ENCODE results near the gene TMBIM4. TPM values are rescaled to one million over a fixed set of nuclear protein-coding genes. Genes with fewer than 3 reads are reported as not detected.

Gene TMBIM4
- total RNA-seq, 1 experiment from 2014 or later = 36.3 TPM

DNA sequence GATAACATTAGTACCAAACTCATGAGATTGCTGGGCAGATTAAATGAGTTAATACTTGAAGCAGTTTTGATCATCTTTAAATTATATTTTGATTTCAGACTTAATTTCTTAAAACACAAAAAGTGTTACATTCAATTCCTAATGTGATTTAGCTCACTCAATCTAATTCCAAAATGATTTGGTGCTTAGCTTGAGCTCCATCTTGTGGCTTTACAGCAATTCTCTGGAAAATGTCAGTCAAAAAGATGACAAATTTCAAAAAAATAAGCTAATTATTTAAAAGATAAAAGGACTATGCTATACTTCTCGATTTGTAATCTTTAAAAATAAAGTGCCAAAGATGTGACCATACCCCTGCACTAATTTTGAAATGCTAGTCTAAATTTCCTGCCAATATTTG, 49.3 kb downstream of the TMBIM4 start:
- no peaks in the 10 kb centered on the region for H4K20me1 ChIP-seq (ENCODE audit: low read length)
- CTCF ChIA-PET = interaction anchor here (0.6 kb wide), 1 partner anchor 25 kb away, joined by 3 read pairs; no protein-coding TSS in a partner anchor
- intact Hi-C loops (cut with micrococcal nuclease) = no loop called here
- peaks cover 7% of the 10 kb centered on the region; the same call in 1 of the 2 replicates for H3K79me2 ChIP-seq (ENCODE audit: low read length)
- no TSS peak for BruUV-seq (replicated peaks)
- no peak overlapping the region for H3K27ac ChIP-seq (ENCODE audit: low read length)
- H3K36me3 ChIP-seq (ENCODE audit: low read depth, low read length) = peaks cover 34% of the 10 kb centered on the region
- DNase-seq = no peak
- H3K4me2 ChIP-seq (ENCODE audit: low read length) = no peak overlapping the region
- H3K9me2 ChIP-seq (replicated peaks; ENCODE audit: low read length) = no peaks in the 10 kb centered on the region
- no peaks in the 10 kb centered on the region for H3K27me3 ChIP-seq (ENCODE audit: low read length)
- H2AFZ ChIP-seq (ENCODE audit: low read length) = no peak overlapping the region
- H3K9me3 ChIP-seq (ENCODE audit: low read length) = no peaks in the 10 kb centered on the region
- ATAC-seq = no peak
- H3K4me1 ChIP-seq (ENCODE audit: insufficient read depth, low read length) = no peaks in the 10 kb centered on the region
- H3K9ac ChIP-seq (ENCODE audit: low read length) = no peak overlapping the region
- TF ChIP-seq EZH2phosphoT487 (IDR thresholded peaks at IDR 0.05; ENCODE audit: borderline replicate concordance, low read length) = no peak
- TF ChIP-seq, protein P1, sequence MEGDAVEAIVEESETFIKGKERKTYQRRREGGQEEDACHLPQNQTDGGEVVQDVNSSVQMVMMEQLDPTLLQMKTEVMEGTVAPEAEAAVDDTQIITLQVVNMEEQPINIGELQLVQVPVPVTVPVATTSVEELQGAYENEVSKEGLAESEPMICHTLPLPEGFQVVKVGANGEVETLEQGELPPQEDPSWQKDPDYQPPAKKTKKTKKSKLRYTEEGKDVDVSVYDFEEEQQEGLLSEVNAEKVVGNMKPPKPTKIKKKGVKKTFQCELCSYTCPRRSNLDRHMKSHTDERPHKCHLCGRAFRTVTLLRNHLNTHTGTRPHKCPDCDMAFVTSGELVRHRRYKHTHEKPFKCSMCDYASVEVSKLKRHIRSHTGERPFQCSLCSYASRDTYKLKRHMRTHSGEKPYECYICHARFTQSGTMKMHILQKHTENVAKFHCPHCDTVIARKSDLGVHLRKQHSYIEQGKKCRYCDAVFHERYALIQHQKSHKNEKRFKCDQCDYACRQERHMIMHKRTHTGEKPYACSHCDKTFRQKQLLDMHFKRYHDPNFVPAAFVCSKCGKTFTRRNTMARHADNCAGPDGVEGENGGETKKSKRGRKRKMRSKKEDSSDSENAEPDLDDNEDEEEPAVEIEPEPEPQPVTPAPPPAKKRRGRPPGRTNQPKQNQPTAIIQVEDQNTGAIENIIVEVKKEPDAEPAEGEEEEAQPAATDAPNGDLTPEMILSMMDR (conservative IDR thresholded peaks at IDR 0.05; ENCODE audit: low read depth, low read length) = peak; percentile 30; the same call in 1 of the 2 replicates
- H3F3A ChIP-seq (ENCODE audit: low read length, unreplicated experiment) = no peaks in the 10 kb centered on the region
- POLR2A ChIA-PET (ENCODE audit: unreplicated experiment) = no interaction called here
- H3K4me3 ChIP-seq (ENCODE audit: low read length) = no peak overlapping the region

DNA sequence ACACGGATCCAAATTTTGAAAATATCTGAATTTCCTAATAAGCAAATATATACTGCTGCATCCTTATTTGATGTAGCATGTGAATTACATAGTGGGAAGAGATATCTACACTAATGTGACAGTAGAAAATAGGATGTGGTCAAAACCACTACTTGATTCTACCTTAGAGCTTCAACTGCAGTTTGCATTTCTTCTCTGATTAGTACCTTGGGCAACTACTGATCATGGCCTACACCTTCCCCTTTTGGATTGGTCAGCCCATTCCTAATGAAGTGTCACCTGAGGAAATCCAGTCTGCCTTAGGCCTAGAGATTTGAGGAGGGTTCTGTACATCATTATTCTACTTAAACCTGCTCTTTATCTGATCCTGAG, 49.9 kb downstream of the TMBIM4 start:
- CTCF ChIA-PET = no interaction called here
- no TSS peak for BruUV-seq (replicated peaks)

DNA sequence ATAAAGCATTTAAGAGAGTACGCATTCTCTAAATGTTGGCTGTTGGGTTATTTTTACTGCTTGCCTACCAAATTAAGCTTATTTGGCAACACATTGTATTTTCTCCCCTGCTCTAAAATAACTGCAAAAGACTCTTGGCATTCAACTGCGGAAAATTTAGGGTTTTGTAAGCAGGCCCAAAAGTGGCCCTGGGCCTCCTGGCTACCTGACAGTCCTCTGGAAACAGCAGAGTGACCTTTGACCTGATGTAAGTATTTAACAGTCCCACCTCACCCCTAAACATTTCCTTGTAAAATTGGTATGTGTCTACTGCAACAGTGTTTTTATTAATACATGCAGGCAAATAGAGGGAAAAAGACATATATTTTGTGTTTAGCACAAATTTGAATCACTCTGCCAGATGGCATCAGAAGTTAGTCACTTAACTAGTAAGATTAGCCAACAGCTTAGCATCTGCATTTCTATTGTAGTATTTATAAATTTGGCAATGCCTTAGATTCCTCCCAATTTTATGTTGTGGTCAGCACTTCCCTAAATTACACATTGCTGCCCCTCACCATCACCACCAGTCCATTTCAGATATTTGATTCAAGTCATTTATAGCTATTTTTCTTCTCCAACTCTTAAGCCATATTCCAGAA, 50.4 kb downstream of the TMBIM4 start:
- H4K20me1 ChIP-seq (ENCODE audit: low read length) = no peaks in the 10 kb centered on the region
- H3K4me1 ChIP-seq (ENCODE audit: insufficient read depth, low read length) = no peaks in the 10 kb centered on the region
- H3K9ac ChIP-seq (ENCODE audit: low read length) = no peak overlapping the region
- ChIA-PET CTCF (no interaction called here), POLR2A (ENCODE audit: unreplicated experiment) (no interaction called here)
- H3K9me2 ChIP-seq (replicated peaks; ENCODE audit: low read length) = no peaks in the 10 kb centered on the region
- no peaks in the 10 kb centered on the region for H3K9me3 ChIP-seq (ENCODE audit: low read length)
- H3K27ac ChIP-seq (ENCODE audit: low read length) = no peak overlapping the region
- H3K27me3 ChIP-seq (ENCODE audit: low read length) = no peaks in the 10 kb centered on the region
- no peaks in the 10 kb centered on the region for H3F3A ChIP-seq (ENCODE audit: low read length, unreplicated experiment)
- H3K79me2 ChIP-seq (ENCODE audit: low read length) = 0 out of 2 replicates have a peak, but pooled peaks cover 3% of the 10 kb centered on the region
- no peak for DNase-seq
- intact Hi-C loops (cut with micrococcal nuclease) = no loop called here
- H3K36me3 ChIP-seq (ENCODE audit: low read depth, low read length) = peaks cover 22% of the 10 kb centered on the region
- BruUV-seq (replicated peaks) = no TSS peak
- H3K4me3 ChIP-seq (ENCODE audit: low read length) = no peak overlapping the region
- ATAC-seq = no peak
- TF ChIP-seq, protein P1 (conservative IDR thresholded peaks at IDR 0.05; ENCODE audit: low read depth, low read length) = no peak
- TF ChIP-seq EZH2phosphoT487 (IDR thresholded peaks at IDR 0.05; ENCODE audit: borderline replicate concordance, low read length) (no peak), EZH2 (IDR thresholded peaks at IDR 0.05; ENCODE audit: low read length, unreplicated experiment) (no peak)
- no peak overlapping the region for H3K4me2 ChIP-seq (ENCODE audit: low read length)
- H2AFZ ChIP-seq (ENCODE audit: low read length) = no peak overlapping the region

More for the DNA sequence above, 49.9 kb downstream of the TMBIM4 start:
- Histone ChIP-seq H3K36me3 (ENCODE audit: low read depth, low read length) (peaks cover 27% of the 10 kb centered on the region), H3K4me2 (ENCODE audit: low read length) (no peak overlapping the region), H3K4me1 (ENCODE audit: insufficient read depth, low read length) (no peaks in the 10 kb centered on the region), H2AFZ (ENCODE audit: low read length) (no peak overlapping the region), H3K9me3 (ENCODE audit: low read length) (no peaks in the 10 kb centered on the region), H3K9ac (ENCODE audit: low read length) (no peak overlapping the region), H3K79me2 (ENCODE audit: low read length) (0 out of 2 replicates have a peak, but pooled peaks cover 3% of the 10 kb centered on the region), H4K20me1 (ENCODE audit: low read length) (no peaks in the 10 kb centered on the region), H3K27ac (ENCODE audit: low read length) (no peak overlapping the region), H3K27me3 (ENCODE audit: low read length) (no peaks in the 10 kb centered on the region), H3K4me3 (ENCODE audit: low read length) (no peak overlapping the region), H3F3A (ENCODE audit: low read length, unreplicated experiment) (no peaks in the 10 kb centered on the region), H3K9me2 (replicated peaks; ENCODE audit: low read length) (no peaks in the 10 kb centered on the region)
- intact Hi-C loops (cut with micrococcal nuclease) = no loop called here
- TF ChIP-seq, protein P1 (conservative IDR thresholded peaks at IDR 0.05; ENCODE audit: low read depth, low read length) = no peak
- TF ChIP-seq EZH2phosphoT487 (IDR thresholded peaks at IDR 0.05; ENCODE audit: borderline replicate concordance, low read length) (no peak), EZH2 (IDR thresholded peaks at IDR 0.05; ENCODE audit: low read length, unreplicated experiment) (no peak)
- ATAC-seq (no peak), DNase-seq (no peak)
- POLR2A ChIA-PET (ENCODE audit: unreplicated experiment) = no interaction called here

Measured in PC-3 (cell line).